Breast epithelium (tissue), 3 donors: Measurements from ENCODE around the gene S100Z.

ENCODE experiments used
- CTCF ChIP-seq, 3 donors: fragments of 450-650 bp; IDR thresholded peaks; one replicate each; pipeline ENCODE4 v1.5.1; 2016 to 2017; ENCODE audit warnings: antibody characterized with exemption in 3 of 3, mild to moderate bottlenecking in 3 of 3, moderate library complexity in 3 of 3
- POLR2A ChIP-seq: fragments of 450-650 bp; IDR thresholded peaks from one replicate; pipeline ENCODE4 v1.6.1; 2016; ENCODE audit warnings: antibody characterized with exemption, mild to moderate bottlenecking, moderate library complexity
- POLR2AphosphoS5 ChIP-seq, 3 donors: sonication (generic); formaldehyde crosslinking; IDR thresholded peaks; one replicate each; pipeline ENCODE4 v1.6.1; 2017; ENCODE audit warnings: antibody characterized with exemption in 3 of 3

GRCh38 chr5:76836181-76836580, 13.6 kb upstream of the S100Z start:
- TF ChIP-seq CTCF (IDR thresholded peaks at IDR 0.05) (no peak), POLR2A (no peak), POLR2AphosphoS5 (IDR thresholded peaks at IDR 0.05) (no peak)
